Progenitor cell of endocrine pancreas (in vitro differentiated cells): ENCODE results near the gene CUEDC2. TPM values are rescaled to one million over a fixed set of nuclear protein-coding genes. Genes with fewer than 3 reads are reported as not detected.

Source experiments
- DNase-seq: peaks from one replicate; pipeline ENCODE4 v3.0.0; 2021; ENCODE audit warnings: low spot score; ENCODE audit not compliant: unreplicated experiment
- H3K27ac Mint-ChIP-seq: 2 replicates; pipeline ENCODE4 v1.8.0; 2021; ENCODE audit warnings: mild to moderate bottlenecking, moderate library complexity, mixed read lengths
- H3K27me3 Mint-ChIP-seq: 2 replicates; pipeline ENCODE4 v1.8.0; 2021; ENCODE audit warnings: mixed read lengths
- H3K36me3 Mint-ChIP-seq: 2 replicates; pipeline ENCODE4 v1.8.0; 2022; ENCODE audit warnings: mixed read lengths; ENCODE audit not compliant: insufficient read depth
- H3K4me1 Mint-ChIP-seq: 2 replicates; pipeline ENCODE4 v1.8.0; 2021; ENCODE audit warnings: low read depth, mixed read lengths
- H3K4me3 Mint-ChIP-seq: 2 replicates; pipeline ENCODE4 v1.8.0; 2021; ENCODE audit warnings: low read depth, mild to moderate bottlenecking, moderate library complexity, mixed read lengths
- H3K9me3 Mint-ChIP-seq: 2 replicates; pipeline ENCODE4 v1.8.0; 2021; ENCODE audit warnings: low read depth, mixed read lengths
- total RNA-seq: library from RNA; stranded (reverse); gene quantifications from 2 replicates; pipeline ENCODE4 v1.2.1, GENCODE V29; 2021
- TF ChIP-seq, protein P1 (sequence below): fragments of 200-600 bp; sonication (generic); IDR thresholded peaks from one replicate; pipeline ENCODE4 v1.5.0; 2021; ENCODE audit warnings: antibody characterized with exemption, mild to moderate bottlenecking; ENCODE audit not compliant: unreplicated experiment

The CUEDC2 gene
- total RNA-seq, 1 donor from 2014 or later: 69.9 TPM

GRCh38 chr10:102384053-102384452 is 48.3 kb downstream of the CUEDC2 start:
- TF ChIP-seq, protein P1, sequence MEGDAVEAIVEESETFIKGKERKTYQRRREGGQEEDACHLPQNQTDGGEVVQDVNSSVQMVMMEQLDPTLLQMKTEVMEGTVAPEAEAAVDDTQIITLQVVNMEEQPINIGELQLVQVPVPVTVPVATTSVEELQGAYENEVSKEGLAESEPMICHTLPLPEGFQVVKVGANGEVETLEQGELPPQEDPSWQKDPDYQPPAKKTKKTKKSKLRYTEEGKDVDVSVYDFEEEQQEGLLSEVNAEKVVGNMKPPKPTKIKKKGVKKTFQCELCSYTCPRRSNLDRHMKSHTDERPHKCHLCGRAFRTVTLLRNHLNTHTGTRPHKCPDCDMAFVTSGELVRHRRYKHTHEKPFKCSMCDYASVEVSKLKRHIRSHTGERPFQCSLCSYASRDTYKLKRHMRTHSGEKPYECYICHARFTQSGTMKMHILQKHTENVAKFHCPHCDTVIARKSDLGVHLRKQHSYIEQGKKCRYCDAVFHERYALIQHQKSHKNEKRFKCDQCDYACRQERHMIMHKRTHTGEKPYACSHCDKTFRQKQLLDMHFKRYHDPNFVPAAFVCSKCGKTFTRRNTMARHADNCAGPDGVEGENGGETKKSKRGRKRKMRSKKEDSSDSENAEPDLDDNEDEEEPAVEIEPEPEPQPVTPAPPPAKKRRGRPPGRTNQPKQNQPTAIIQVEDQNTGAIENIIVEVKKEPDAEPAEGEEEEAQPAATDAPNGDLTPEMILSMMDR: peak; percentile 25
- no peak for DNase-seq
- no peaks in the 10 kb centered on the region for H3K9me3 Mint-ChIP-seq
- H3K27me3 Mint-ChIP-seq: no peaks in the 10 kb centered on the region
- no peak overlapping the region for H3K4me3 Mint-ChIP-seq
- H3K36me3 Mint-ChIP-seq: peaks cover 9% of the 10 kb centered on the region
- no peaks in the 10 kb centered on the region for H3K4me1 Mint-ChIP-seq
- no peak overlapping the region for H3K27ac Mint-ChIP-seq

DNA sequence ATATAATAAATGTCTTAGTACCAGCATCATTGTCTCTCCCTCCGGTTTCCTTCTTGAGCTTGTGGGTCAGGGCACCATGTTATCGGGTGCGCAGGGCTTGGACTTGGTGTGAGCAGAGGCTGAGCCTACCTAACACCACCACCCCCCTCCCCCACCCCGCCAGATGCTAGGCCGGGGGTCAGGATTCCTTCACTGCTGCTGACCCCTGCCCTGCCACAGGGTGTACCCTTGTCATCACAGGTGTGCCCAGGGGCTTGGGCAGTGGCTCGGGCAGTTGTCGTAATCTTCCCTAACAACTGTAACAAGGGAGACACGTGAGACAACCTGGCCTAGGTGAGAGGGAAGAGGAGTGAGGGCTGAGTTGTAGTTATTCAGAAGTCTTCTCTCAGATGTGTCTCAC is 49.5 kb downstream of the CUEDC2 start:
- TF ChIP-seq, protein P1: no peak
- no peaks in the 10 kb centered on the region for H3K4me1 Mint-ChIP-seq
- no peak overlapping the region for H3K4me3 Mint-ChIP-seq
- H3K27ac Mint-ChIP-seq: no peak overlapping the region
- H3K27me3 Mint-ChIP-seq: no peaks in the 10 kb centered on the region
- H3K36me3 Mint-ChIP-seq: peaks cover 9% of the 10 kb centered on the region
- no peak for DNase-seq
- no peaks in the 10 kb centered on the region for H3K9me3 Mint-ChIP-seq

DNA sequence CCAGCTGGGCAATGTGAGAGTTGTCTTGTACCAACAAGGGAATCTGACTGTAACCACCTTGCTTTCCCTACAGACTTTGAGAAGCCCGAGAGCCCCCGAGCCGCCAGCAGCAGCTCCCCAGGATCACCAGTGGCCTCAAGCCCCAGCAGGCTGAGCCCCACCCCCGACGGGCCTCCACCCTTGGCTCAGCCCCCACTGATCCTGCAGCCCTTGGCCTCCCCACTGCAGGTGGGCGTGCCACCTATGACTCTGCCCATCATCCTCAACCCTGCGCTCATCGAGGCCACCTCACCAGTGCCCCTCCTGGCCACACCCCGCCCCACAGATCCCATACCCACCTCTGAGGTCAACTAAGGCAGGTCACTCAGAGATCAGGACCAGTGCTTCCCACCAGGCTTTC is 50.4 kb downstream of the CUEDC2 start:
- no peak for DNase-seq
- Mint-ChIP-seq H3K36me3 (peaks cover 9% of the 10 kb centered on the region), H3K4me1 (no peaks in the 10 kb centered on the region), H3K4me3 (no peak overlapping the region), H3K9me3 (no peaks in the 10 kb centered on the region), H3K27me3 (no peaks in the 10 kb centered on the region), H3K27ac (no peak overlapping the region)
- TF ChIP-seq, protein P1: no peak

- Mint-ChIP-seq H3K36me3 (peaks cover 14% of the 10 kb centered on the region), H3K4me3 (no peak overlapping the region), H3K27me3 (no peaks in the 10 kb centered on the region), H3K9me3 (no peaks in the 10 kb centered on the region), H3K4me1 (no peaks in the 10 kb centered on the region), H3K27ac (no peak overlapping the region)
- no peak for DNase-seq
- TF ChIP-seq, protein P1: no peak
Observed at GRCh38 chr10:102379383-102379782, 53.0 kb downstream of the CUEDC2 start.

GRCh38 chr10:102376901-102377300 is 55.5 kb downstream of the CUEDC2 start:
- Mint-ChIP-seq H3K27ac (no peak overlapping the region), H3K4me1 (no peaks in the 10 kb centered on the region), H3K9me3 (no peaks in the 10 kb centered on the region), H3K4me3 (no peak overlapping the region), H3K36me3 (peaks cover 22% of the 10 kb centered on the region), H3K27me3 (no peaks in the 10 kb centered on the region)
- no peak for DNase-seq
- TF ChIP-seq, protein P1: no peak
